Prostate gland (tissue), 2 donors: ENCODE results near the gene HSP90AB1. TPM values are rescaled to one million over a fixed set of nuclear protein-coding genes. Genes with fewer than 3 reads are reported as not detected.

Experiments
- DNase-seq: peaks from one replicate; pipeline ENCODE4 v3.0.0-alpha.2; 2019; ENCODE audit warnings: low spot score
- H3K27ac ChIP-seq, 2 donors: fragments of 200-600 bp; sonication (generic); 2 replicates each; pipeline ENCODE4 v1.5.1; 2017 to 2019
- H3K27me3 ChIP-seq: fragments of 200-600 bp; sonication (generic); replicated peaks from 2 replicates; pipeline ENCODE4 v1.5.1; 2019; ENCODE audit not compliant: insufficient read depth
- H3K36me3 ChIP-seq, 2 donors: fragments of 200-600 bp; sonication (generic); 1 replicate in 1 of 2; 2 replicates in 1 of 2; pipeline versions ENCODE4 v1.5.1 to v1.8.1; 2017 to 2019
- H3K4me1 ChIP-seq: fragments of 200-600 bp; sonication (generic); replicated peaks from 2 replicates; pipeline ENCODE4 v1.5.1; 2019
- H3K4me3 ChIP-seq, 2 donors: fragments of 200-600 bp; sonication (generic); 2 replicates each; pipeline ENCODE4 v1.5.1; 2017 to 2019
- H3K9me3 ChIP-seq: fragments of 200-600 bp; sonication (generic); 2 replicates; pipeline ENCODE4 v1.5.1; 2017
- POLR2A ChIP-seq: fragments of 450-650 bp; IDR thresholded peaks from one replicate; pipeline ENCODE4 v1.6.1; 2016; ENCODE audit warnings: antibody characterized with exemption, mild to moderate bottlenecking
- POLR2AphosphoS5 ChIP-seq: sonication (generic); formaldehyde crosslinking; IDR thresholded peaks from one replicate; pipeline ENCODE4 v1.6.1; 2017; ENCODE audit warnings: antibody characterized with exemption
- WGBS: methylation state at CpG from one replicate; pipeline ENCODE4 v1.1.5; 2018; 5-methylcytosine and 5-hydroxymethylcytosine counted together
- intact Hi-C: fragments of 100-400 bp; cut with DNase I; formaldehyde crosslinking; loops from one replicate; pipeline ENCODE4 v1.14.2; 2022
- total RNA-seq, 2 donors: library from RNA; depleted of rRNA; stranded (reverse); fragments of >200 nt; gene quantifications; one replicate each; pipeline ENCODE4 v1.1.0, GENCODE V29; 2016
- TF ChIP-seq, protein P1 (sequence below), 4 experiments: fragments of 200-600 bp in 2 of 4; fragments of 450-650 bp in 2 of 4; sonication (generic) in 2 of 4; IDR thresholded peaks; 1 replicate in 3 of 4; 2 replicates in 1 of 4; pipeline ENCODE4 v1.5.1; 2016 to 2019; ENCODE audit warnings: antibody characterized with exemption in 4 of 4, mild to moderate bottlenecking in 2 of 4, moderate library complexity in 2 of 4

Gene HSP90AB1
- total RNA-seq, 2 donors from 2014 or later, result 650 to 805 TPM

DNA sequence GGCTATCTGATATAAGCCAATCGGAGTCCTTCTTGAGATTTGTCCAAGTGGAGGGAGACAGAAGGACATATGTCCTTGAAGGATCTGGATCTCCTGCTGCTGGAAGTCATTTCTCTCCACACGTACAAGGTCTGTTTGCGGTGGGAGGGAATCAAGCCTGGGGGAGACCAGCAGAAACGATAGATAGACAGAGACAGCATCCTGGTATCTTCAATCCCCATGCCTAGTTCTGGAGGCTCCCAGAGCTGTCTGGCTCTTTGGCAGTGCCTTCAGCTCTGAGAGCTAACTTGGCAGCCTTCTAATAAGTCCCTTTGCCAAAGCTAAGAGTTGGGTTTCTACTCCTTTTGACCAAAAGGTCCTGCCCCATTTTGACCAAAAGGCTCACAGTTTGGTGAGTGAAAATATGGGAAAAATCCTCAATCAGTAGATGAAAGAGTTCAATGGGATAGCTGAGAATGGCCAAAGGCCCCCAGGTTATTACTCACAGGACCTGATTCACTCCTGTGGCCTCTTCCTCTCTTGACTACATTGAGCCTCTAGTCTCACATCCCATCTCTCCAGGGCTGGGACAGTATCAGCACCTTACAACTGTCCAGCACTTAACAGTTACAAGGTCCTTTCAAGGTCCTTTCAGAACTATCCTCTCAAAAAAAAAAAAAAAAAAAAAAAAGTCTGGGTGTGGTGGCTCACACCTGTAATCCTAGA is 45.9 kb downstream of the HSP90AB1 start:
- intact Hi-C loops, result no loop called here
- TF ChIP-seq POLR2AphosphoS5 (no peak), POLR2A (no peak)
- TF ChIP-seq, protein P1, sequence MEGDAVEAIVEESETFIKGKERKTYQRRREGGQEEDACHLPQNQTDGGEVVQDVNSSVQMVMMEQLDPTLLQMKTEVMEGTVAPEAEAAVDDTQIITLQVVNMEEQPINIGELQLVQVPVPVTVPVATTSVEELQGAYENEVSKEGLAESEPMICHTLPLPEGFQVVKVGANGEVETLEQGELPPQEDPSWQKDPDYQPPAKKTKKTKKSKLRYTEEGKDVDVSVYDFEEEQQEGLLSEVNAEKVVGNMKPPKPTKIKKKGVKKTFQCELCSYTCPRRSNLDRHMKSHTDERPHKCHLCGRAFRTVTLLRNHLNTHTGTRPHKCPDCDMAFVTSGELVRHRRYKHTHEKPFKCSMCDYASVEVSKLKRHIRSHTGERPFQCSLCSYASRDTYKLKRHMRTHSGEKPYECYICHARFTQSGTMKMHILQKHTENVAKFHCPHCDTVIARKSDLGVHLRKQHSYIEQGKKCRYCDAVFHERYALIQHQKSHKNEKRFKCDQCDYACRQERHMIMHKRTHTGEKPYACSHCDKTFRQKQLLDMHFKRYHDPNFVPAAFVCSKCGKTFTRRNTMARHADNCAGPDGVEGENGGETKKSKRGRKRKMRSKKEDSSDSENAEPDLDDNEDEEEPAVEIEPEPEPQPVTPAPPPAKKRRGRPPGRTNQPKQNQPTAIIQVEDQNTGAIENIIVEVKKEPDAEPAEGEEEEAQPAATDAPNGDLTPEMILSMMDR (IDR thresholded peaks at IDR 0.05), result no peak
- Histone ChIP-seq H3K36me3 (no peaks in the 10 kb centered on the region), H3K4me1 (no peaks in the 10 kb centered on the region), H3K27ac (no peak overlapping the region), H3K4me3 (no peak overlapping the region), H3K27me3 (peaks cover 5% of the 10 kb centered on the region), H3K9me3 (no peaks in the 10 kb centered on the region)
- no peak for DNase-seq
- WGBS, result 82% methylated on average over 4 of the region's 4 CpGs

DNA sequence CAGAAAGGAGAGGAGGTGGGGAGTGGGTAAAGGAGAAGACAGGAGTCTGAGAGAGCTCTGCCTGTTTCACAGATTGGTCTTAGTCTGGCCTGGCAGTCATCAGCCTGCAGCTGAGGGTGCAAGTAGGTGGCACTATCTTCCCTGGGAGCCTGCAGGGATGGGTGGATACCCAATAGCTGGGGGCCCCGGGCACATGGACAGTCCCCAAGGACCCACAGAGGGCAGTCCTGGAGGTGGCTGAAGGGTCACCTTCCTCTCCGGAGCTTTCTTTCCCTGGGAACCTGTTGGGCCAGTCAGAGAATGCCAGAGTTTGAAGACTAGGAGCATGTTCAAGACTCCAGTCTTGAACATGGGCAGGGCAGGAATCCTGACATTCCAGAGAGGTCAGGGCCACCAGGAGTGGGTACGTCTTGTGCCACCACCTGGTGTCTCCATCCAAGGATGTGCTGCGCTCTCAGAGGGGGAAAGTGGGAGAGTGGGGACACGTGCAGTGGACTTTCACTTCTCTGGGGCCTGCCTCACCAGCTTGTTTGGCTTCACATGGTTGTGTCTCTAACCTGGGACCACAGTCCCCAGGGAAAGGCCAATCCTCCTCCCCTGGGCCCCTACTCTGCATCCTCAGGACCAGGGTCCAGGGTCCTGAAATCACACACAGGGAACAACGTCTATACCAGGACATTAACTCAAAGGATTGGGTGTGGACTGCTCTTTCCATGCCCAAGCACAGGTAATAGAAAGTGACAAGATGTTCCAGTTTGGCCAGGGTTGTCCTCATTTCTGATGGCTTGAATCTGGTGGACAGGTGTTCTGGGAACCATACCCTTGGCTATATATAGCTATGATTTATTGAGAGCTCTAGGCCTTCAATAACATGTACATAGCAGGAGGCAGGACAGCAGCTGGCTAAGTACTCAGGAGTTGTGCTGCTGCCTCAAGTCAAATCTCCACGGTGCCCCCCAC is 48.2 kb downstream of the HSP90AB1 start:
- Histone ChIP-seq H3K27ac (no peak overlapping the region), H3K36me3 (no peaks in the 10 kb centered on the region), H3K4me1 (no peaks in the 10 kb centered on the region), H3K4me3 (no peak overlapping the region), H3K9me3 (no peaks in the 10 kb centered on the region), H3K27me3 (peaks cover 5% of the 10 kb centered on the region)
- 70% methylated on average over 7 of the region's 7 CpGs for WGBS
- no peak for DNase-seq
- intact Hi-C loops, result no loop called here
- TF ChIP-seq POLR2AphosphoS5 (no peak), POLR2A (no peak)
- TF ChIP-seq, protein P1 (IDR thresholded peaks at IDR 0.05), result no peak

DNA sequence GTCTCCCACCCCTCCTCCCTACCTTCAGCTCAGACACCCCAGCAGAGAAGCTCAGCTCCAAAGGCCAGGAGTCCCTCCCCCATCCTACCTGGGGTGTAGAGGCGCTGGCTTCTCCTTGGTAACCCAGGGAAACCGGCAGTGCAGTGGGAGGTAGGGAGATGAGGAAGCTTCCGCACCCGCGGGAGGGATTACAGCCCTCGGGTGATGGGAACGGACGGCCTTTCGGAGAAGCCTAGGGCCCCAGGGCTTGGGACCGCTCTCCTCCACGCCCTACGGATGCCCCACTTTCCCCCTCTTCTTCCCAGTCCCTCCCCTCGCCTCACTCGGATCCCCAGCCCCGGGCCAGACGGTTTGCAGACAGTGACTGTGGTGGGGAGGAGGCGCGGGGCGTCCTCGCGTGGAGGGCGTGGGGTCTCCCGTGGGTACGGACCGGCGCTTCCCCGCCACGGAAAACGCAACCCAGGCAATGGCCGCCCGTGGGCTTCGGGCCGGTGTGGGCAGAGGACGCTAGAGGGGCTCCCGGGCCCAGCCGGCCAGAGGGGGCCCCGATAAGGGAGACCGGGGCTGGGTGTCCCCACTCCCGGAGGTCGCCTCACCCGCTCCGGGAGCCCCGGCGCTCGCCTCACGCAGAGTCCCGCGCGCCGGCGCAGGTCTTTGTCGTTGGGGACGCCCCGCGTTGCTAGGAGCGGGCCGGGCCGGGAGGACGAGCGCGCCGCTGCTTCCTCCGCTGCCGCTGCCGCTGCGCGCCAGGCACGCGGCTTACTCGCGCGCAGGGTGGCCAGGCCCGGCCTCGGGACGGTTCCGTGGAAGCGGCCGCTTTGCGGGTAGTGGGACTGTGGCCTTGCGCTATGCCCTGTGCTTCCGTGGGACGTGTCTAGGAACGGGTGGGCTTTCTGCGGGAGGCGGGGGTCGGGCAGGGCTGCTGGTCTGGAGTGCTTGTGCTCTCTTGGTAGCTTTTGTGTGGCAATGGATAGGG is 50.5 kb downstream of the HSP90AB1 start:
- Histone ChIP-seq H3K4me3 (peak overlapping the region; percentile 24 to 40), H3K9me3 (no peaks in the 10 kb centered on the region), H3K27me3 (peaks cover 4% of the 10 kb centered on the region), H3K36me3 (peaks cover 0 to 5% of the 10 kb centered on the region in 2 donors), H3K4me1 (no peaks in the 10 kb centered on the region), H3K27ac (no peak overlapping the region)
- intact Hi-C loops, result no loop called here
- no peak for TF ChIP-seq POLR2A
- TF ChIP-seq, protein P1 (IDR thresholded peaks at IDR 0.05), result no peak
- no peak for TF ChIP-seq POLR2AphosphoS5
- under 1% methylated on average over 81 of the region's 86 CpGs for WGBS
- DNase-seq, result no peak

DNA sequence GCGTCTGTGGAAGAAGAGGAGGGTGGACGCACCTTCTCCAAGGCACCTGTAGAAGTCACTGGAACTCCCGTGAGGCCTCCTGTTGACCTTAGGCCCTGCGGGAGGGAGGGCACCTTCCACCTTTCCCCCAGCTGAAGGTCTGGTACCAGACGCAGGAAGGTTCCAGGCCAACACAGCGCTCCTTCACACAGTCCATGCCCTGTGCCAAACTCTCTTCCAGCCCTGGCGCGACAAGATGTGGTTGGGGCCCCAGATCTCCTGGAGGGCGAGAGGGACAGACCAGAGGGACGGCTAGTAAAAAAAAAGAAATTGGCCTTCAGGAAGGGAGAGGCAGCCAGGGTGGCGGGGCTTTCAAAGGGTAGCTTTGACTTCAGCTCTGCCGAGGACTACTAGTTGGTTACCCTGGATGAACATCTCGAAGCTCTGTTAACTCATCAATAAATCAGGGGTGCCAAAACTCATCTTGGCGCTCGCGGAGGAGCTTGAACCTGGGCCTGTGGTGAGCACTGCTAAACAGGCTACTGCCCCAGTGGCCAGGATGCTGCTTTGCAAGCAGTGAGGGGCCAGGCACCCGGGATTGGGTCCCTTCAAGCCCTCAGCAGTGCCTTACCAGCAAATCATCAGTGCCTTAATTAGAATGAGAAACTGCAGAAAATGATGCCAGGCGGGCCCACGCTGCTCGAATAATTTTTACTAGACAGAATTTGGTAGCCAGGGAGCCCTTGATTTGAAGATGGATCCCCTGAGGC is 51.3 kb downstream of the HSP90AB1 start:
- Histone ChIP-seq H3K27me3 (peaks cover 4% of the 10 kb centered on the region), H3K36me3 (peaks cover 1 to 5% of the 10 kb centered on the region in 2 donors), H3K27ac (no peak overlapping the region), H3K4me3 (peak overlapping the region in 1 of 2 donors; percentile 40), H3K4me1 (no peaks in the 10 kb centered on the region), H3K9me3 (no peaks in the 10 kb centered on the region)
- TF ChIP-seq POLR2AphosphoS5 (no peak), POLR2A (no peak)
- TF ChIP-seq, protein P1 (IDR thresholded peaks at IDR 0.05), result no peak
- intact Hi-C loops, result no loop called here
- WGBS, result 27% methylated on average over 20 of the region's 20 CpGs
- no peak for DNase-seq
